GM19467 (cell line): ENCODE data around the gene CPM.
A peak's percentile ranks its signal among the peaks of the same experiment; 100 is the strongest.

Experiments used
- ATAC-seq: cut with Tn5 transposase; IDR thresholded peaks from one replicate; pipeline ENCODE4 v1.9.1; 2021; ENCODE audit warnings: mild to moderate bottlenecking, moderate library complexity; ENCODE audit not compliant: unreplicated experiment

CPM gene

GRCh38 chr12:68882251-68882964, 50.6 kb downstream of the CPM start:
- ATAC-seq, result no peak

GRCh38 chr12:68880660-68881325, 52.2 kb downstream of the CPM start:
- no peak for ATAC-seq

- no peak for ATAC-seq
Observed at GRCh38 chr12:68878846-68879245, 54.1 kb downstream of the CPM start.

- no peak for ATAC-seq
Observed at GRCh38 chr12:68878283-68878682, 54.7 kb downstream of the CPM start.

GRCh38 chr12:68877583-68877982, 55.4 kb downstream of the CPM start:
- no peak for ATAC-seq

GRCh38 chr12:68876461-68876860, 56.5 kb downstream of the CPM start:
- ATAC-seq, result no peak

- ATAC-seq, result no peak
Observed at GRCh38 chr12:68873316-68873715, 59.7 kb downstream of the CPM start.

- ATAC-seq, result no peak
Observed at GRCh38 chr12:68871921-68872320, 61.0 kb downstream of the CPM start.

GRCh38 chr12:68871396-68871795, 61.6 kb downstream of the CPM start:
- ATAC-seq, result no peak

- no peak for ATAC-seq
Observed at GRCh38 chr12:68870443-68870842, 62.5 kb downstream of the CPM start.

GRCh38 chr12:68870011-68870410, 63.0 kb downstream of the CPM start:
- ATAC-seq, result no peak

GRCh38 chr12:68868043-68868790, 64.8 kb downstream of the CPM start:
- ATAC-seq, result no peak

GRCh38 chr12:68867606-68868005, 65.4 kb downstream of the CPM start:
- ATAC-seq, result no peak

- ATAC-seq, result no peak
Observed at GRCh38 chr12:68866950-68867349, 66.0 kb downstream of the CPM start.

- ATAC-seq, result no peak
Observed at GRCh38 chr12:68865399-68866164, 67.4 kb downstream of the CPM start.

- no peak for ATAC-seq
Observed at GRCh38 chr12:68864604-68865003, 68.4 kb downstream of the CPM start.

- ATAC-seq, result peak; percentile 60
Observed at GRCh38 chr12:68863886-68864454, 69.0 kb downstream of the CPM start.

GRCh38 chr12:68863109-68863770, 69.7 kb downstream of the CPM start:
- ATAC-seq, result no peak

GRCh38 chr12:68861890-68862289, 71.1 kb downstream of the CPM start:
- ATAC-seq, result no peak

GRCh38 chr12:68856510-68856909, 76.5 kb downstream of the CPM start:
- ATAC-seq, result no peak
